Activated T-helper 1 cell treated with anti-CD3 and anti-CD28 coated beads, Interleukin-2, amount 50 U/mL, for 16 hours (primary cell): ENCODE results near the gene RDH14.

Source experiments
- DNase-seq, 2 donors: peaks; one replicate each; pipeline ENCODE4 v3.0.0-alpha.2; 2020; ENCODE audit warnings: low read depth in 1 of 2, low spot score in 1 of 2

RDH14 gene

DNA sequence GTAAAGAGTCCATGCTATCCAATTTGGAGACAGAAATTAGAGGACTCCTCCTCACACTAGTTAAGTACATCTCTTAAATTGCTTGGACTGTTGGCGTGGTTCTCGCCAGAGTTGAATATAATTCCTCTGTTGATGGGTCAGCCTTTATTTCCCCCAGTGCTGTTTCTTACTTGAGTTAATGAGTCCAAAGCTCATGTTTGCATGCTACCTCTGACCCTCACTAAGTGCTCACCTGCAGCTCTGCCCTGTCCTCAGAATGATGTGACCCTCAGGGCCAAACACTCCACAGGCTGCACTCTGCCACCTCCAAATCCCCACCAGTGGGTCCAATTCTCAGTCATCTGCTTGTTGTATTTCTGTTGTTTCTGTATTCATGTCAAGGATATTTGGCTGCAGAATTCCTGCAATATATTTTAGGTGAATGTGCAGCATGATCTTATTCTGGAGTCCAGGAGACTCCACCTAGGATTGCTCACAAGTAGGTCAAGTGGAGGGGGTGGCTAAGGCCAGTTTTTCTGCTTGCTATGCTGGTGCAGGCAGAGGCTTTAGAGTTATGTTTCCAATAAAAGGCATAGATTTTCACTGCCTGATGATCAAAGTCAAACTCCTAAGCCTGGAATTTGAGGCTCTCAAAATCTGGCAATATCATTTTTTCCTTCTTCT, 37.8 kb downstream of the RDH14 start:
- no peak for DNase-seq

DNA sequence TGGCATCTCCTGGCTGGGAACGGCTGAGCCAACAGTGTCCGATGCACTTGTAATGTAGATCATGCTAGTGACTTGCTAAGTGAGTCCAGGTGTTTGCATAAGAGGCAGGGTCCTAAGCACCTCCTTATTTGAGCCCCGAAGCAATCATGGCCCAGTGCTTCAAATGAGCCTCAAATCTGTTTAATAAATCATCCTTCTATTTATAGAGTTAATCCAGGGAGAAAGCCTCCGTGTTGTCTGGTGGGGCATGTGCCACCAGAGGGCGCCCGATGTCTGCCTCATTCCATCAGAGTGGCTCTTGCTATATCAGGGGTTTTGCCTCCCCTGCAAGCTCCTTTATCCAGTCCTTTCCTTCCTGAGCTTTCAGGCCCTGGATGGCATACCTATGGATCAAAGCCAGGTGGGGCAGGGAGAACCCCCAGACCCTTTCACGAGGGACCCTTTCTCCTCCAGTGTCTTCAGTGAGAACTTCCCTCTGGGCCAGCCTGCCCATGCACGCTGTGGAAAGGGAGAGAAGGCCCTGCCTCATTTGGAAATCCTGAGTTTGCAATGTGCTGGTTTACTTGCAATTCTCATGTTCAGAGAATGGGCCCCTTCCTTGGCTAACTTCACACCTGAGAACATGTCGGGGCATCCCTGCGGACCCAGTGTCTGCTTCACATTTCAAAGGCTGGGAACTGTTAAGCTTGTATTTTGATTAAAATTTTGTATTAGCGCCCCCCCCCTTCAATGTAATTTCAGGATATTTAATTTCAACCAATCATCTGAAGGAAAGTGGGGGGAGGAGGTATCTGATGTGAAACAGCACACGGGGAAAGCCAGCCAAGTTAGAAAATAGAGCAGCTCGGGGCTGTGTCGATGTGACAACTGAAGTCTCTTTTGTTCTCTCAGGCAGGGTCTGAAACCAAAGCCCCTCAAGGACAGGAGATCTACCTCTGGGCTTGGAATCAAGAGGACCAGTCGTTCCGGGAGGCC, 39.7 kb downstream of the RDH14 start:
- peak; percentile 54 to 61 for DNase-seq

DNA sequence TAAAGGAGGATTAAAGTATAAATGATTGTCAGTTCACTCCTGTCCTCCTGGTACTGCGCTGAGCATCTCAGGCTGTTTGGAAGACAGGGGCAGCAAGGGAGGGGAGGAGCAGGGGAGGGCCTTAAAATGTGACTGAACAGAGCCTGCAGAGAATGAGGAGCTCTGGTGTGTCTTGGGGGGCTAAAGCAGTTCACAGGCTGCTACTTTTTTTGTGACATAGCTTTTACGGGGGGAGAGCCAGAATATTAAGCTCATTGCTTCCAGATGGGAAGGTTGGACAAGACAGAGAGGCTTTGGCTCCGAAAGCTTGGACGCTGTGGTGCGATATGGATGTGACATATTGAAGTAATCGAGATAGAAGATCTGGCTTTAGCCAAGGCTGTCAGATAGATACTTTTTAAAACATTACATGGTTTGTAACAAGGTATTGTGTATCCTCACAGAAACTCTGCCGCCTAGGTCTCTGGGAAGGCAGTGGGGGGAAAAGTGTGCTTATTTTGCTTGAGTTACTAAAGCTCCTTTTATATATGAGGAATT, 40.5 kb downstream of the RDH14 start:
- no peak for DNase-seq

DNA sequence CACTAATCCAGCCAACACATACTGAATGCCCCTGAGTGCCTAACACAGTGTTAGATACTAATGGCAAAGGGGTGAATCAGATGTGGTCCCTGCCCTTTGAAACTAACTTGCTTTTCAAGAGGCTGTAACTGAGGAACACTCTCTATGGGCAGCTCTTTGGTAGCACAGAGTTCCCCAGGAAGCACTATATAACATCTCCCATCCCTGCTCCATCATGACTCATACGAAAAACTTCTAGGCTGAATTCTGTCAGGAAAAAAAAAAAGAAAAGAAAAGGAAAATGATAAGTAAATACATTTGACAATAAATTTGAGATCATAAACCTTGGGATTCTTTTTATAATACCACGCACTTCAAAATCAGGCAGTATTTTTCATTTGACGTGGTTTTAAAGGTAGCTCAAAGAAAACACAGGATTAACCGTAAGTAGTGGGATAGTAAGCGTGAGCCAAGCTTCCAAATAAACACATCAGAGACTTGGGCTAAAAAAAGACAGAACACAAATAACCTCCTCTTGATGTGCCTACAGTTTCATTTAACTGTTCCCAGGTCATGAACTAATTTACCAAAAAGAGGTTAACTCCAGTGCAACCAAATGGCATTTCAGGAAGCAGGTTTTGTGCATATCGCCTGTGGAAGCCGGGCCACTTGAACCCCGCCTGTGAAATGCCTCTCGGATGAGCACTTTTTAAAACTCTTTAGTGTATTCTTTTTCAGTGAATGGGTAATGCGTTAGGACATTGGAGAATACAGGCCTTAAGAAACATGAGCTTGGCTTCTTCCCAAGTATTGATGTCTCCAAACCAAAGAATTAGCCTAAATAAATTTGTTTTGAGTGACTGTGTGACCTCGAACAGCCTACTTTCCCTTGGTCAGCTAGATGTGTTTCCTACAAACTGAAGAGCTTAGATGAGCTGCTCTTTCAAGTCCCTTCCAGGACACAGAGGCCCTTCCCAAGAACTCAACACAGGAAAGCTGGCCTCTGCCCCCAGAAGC, 42.0 kb downstream of the RDH14 start:
- no peak for DNase-seq

DNA sequence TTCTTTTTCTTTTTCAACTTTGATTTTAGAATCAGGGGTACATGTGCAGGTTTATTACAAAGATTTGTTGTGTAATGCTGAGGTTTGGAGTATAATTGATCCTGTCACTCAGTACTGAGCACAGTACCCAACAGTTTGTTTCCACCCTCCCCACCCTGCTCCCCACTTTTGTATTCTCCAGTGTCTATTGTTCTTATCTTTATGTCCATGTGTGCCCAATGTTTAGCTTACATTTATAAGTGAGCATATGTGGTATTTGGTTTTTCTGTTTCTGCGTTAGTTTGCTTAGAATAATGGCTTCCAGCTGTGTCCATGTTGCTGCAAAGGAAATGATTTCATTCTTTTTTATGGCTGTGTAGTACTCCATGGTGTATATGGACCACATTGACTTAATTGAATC, 43.1 kb downstream of the RDH14 start:
- no peak for DNase-seq

DNA sequence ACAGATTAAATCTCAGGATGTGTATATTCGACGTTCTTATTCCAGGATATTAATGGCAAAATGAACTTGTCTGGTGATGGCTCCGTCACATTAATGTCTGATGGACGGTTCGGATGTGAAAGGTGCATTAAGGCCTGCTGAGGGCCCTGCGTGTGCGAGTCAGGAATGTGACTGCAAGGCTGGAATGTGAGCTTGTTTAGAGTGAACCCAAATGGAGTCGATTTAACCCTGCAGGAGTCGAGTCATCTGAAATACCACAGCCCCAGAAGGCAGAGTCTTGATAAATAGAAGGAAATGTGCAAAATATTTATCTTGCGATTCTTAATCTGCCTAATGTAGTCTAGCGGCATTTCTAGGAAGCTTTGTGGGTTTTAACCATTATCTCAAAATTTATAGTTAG, 44.3 kb downstream of the RDH14 start:
- no peak for DNase-seq

DNA sequence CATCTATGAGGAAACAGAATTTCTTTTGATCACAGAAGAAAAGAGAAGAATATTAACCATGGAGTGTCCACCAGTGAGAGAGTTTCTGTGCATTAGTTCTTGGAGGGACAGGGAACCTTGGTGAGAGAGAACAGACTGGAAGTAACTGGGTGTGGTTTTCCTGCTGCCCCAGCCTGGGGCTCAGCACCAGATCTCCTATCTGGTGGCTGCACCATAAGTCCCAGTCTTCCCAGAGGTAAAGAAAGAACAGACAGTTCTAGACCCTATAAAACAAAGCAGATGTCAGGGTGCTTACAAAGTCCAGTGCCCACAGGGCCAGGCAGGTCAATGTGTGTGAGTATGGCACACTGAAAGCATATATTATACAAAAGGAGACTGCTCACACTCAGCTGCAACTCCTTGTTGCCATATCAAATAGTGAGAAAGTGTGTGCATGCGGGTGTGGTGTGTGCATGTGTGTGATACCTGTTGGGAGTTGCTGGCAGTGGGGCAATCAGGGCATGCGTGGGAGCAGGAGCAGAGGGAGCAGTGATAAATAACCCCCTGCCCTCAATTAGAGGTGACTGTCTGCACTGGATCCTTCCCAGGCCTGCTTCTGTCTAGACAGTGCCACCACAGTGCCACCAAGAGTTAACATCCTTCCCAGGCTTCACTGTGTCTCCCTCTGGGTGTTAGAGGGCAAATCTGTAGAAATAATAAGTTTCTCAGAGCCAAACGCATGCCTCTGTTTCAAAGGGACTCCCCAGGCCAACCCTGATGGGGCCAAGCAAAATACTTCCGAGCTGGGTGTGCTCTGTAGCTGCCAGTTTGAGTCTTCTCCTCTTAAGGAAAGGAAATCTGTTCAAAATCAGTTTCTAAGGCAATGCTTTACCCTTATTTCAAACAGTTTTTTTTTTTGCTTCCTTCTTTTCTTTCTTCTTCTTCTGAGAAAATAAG, 45.7 kb downstream of the RDH14 start:
- DNase-seq = no peak

DNA sequence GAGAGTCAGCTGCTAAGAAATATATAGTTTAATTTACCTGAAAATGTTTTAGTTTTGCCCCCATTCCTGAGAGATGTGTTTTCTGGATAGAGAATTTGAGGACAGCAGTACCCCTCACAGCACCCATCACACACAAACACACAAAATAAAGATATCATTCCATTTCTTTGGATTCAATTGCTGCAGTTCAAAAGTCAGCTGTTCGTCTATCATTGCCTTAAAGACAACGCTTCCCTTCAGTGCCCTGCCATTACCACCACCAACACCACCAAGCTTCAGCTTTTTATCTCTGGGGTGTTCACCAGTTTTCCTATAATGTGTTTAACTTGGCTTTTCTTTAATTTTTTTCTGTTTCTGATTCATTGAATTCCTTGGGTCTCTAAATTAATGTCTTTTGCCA, 49.7 kb downstream of the RDH14 start:
- DNase-seq = no peak

DNA sequence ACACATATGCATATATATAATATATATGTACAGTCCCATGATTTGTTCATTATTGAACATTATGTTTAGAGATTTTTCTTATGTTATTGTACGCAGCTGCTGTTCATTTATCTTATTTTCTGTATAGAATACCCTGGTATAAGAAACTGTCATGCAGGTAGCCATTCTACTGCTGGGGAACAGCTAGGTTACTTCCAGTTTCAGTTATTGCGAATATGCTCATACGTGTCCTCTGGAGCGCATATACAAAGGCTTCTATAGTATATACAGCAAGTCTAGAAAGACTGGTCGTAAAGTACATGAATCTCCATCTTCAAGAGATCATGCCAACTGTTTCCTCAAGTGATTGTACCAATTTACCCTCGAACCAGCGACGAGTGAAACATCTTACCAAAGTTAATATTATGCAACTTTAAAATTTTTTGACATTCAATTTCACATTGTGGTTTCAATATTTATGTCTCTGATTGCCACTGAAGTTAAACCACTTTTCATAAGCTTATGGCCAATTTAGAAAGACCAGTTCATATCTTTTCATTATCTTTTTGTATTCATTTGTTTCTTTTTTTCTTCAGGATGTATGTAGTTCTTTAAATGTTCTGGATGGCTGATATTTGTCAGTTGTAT, 53.5 kb downstream of the RDH14 start:
- DNase-seq = no peak

DNA sequence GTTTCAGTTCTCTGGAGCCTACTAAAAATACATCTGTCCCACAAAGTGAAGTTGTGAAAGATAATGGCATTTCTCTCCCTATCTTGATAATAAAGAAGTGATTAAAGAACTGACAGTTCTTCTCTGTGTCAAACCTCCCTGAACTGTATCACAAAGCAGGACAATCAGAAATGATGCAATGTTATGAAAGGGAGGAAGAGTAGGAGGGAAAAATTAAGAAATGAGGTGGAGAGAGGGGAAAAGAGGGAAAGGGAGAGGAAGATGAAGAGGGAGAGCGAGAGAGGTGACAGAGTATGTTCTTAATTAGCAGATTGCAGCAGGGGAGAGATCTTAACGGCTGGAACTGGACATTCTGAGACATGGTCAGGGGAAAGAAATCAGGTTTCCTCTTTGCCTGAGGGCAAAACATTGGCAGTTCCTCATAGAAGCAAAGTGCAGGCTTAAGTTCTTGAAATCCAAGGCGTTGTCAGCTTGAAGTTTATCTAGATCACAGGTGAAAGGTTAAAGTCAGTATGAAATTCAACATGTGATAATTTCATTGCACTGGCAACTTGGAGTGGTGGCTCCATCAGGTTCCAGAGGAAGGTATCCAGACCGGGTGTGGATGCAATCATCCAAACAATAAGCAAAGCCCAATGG, 54.6 kb downstream of the RDH14 start:
- DNase-seq = no peak
